ENCODE measurements around the gene DDI2.
"Not testable (repeated sequence)": the region's sequence is repeated elsewhere in the genome, so short reads cannot be mapped to it uniquely, and the experiment has no call there.

Gene DDI2

DNA sequence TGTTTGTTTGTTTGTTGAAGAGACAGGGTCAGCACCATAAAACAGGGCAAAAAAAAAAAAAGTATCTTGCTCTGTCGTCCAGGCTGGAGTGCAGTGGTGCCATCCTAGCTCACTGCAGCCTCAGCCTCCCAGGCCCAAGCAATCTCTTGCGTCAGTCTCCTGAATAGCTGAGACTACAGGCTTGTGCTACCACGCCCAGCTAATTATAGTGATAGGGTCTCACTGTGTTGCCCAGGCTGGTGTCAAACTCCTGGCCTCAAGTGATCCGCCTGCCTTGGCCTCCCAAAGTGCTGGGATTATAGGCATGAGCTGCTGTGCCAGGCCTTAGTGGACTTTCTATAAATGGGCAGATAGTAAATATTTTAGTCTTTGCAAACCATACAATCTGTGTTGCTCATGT, 19.2 kb downstream of the DDI2 start:
- no peak for DNase-seq (ENCODE audit: low read depth in 1 of 2, low spot score in 1 of 2)

DNA sequence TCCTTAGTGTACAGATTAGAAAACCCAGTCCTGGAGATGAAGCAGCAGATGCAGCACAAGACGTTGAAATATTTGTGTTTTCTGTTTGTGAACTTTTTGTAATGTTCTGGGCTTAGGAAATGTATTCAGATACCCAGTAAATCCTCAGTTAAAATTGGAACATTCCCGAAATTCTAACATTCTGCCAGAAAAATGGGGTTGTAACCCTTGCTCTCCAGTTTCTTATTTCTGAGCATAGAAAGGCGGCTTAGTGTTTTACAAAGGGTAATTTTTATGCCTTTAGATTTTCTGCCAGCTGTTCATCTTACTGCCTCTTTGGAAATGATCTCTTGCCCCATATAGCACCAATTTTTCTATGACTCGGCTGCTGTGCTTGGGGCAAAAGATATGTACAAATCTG, 20.6 kb downstream of the DDI2 start:
- DNase-seq (ENCODE audit: low read depth in 1 of 2, low spot score in 1 of 2): no peak

- no peak for DNase-seq (ENCODE audit: low read depth in 1 of 2, low spot score in 1 of 2)
Observed at GRCh38 chr1:15639262-15639661, 22.0 kb downstream of the DDI2 start.

GRCh38 chr1:15639931-15640330, 22.7 kb downstream of the DDI2 start:
- no peak for DNase-seq (ENCODE audit: low read depth in 1 of 2, low spot score in 1 of 2)

GRCh38 chr1:15640667-15641066, 23.4 kb downstream of the DDI2 start:
- DNase-seq (ENCODE audit: low read depth in 1 of 2, low spot score in 1 of 2): no peak

- DNase-seq (ENCODE audit: low read depth in 1 of 2, low spot score in 1 of 2): no peak
Observed at GRCh38 chr1:15649937-15650336, 32.7 kb downstream of the DDI2 start.

DNA sequence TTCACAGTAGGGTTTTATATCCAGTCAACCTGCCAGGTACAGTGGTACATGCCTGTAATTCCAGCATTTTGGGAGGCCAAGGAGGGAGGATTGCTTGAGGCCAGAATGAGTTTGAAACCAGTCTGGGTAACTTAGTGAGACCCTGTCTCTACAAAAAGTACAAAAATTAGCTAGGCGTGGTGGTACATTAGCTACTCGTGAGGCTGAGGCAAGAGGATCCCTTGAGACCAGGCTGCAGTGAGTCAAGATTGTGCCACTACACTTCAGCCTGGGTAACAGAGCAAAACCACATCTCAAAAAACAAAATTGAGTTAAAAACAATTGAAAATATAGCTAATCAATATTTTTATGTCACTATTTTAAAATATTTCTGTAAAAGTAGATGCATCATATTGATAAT, 33.2 kb downstream of the DDI2 start:
- DNase-seq (ENCODE audit: low read depth in 1 of 2, low spot score in 1 of 2): no peak

GRCh38 chr1:15652130-15652529, 34.9 kb downstream of the DDI2 start:
- DNase-seq (ENCODE audit: low read depth in 1 of 2, low spot score in 1 of 2): not testable (repeated sequence)

GRCh38 chr1:15654091-15654690, 36.9 kb downstream of the DDI2 start:
- DNase-seq (ENCODE audit: low read depth in 1 of 2, low spot score in 1 of 2): no peak

DNA sequence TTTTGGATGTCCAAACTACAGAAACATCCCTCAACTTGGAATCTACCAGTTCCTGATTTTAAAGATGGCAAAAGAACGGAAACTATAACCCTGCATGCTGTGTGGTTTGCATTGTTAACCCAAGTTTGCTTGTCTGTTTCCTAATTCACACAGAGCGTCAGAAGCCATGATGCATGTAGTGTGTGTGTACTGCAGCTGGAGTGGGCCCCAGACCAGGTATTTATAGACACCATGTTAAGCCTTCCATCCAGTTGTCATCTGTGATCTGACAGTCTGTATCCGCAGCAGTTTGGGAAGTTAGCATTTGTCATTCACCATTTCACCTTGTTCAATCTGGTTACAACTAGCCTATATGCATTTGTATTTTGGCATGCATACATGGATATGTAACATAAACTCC, 39.2 kb downstream of the DDI2 start:
- DNase-seq (ENCODE audit: low read depth in 1 of 2, low spot score in 1 of 2): no peak

- DNase-seq (ENCODE audit: low read depth in 1 of 2, low spot score in 1 of 2): no peak
Observed at GRCh38 chr1:15657021-15657420, 39.8 kb downstream of the DDI2 start.

GRCh38 chr1:15660151-15660550, 42.9 kb downstream of the DDI2 start:
- DNase-seq (ENCODE audit: low read depth in 1 of 2, low spot score in 1 of 2): no peak

DNA sequence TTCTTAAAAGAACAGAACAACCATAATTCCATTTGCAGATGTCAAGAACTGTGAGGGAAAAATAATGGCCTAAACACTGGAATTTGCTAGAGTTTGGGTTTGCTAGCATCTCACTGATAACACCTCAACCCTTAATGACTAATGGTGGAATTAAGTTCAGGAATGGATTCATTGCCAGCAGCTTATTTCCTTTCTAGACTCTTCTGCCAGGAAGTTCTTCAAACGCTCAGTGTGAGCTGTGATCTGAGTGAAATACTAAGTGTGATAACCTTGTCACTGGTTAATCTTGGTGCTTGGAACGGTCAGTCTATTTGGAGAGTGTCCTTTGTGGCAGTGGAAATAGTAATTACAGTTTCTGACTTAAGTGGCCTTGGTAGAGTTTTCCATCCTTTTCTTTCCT, 45.2 kb downstream of the DDI2 start:
- DNase-seq (ENCODE audit: low read depth in 1 of 2, low spot score in 1 of 2): no peak

- no peak for DNase-seq (ENCODE audit: low read depth in 1 of 2, low spot score in 1 of 2)
Observed at GRCh38 chr1:15663925-15664324, 46.7 kb downstream of the DDI2 start.

- DNase-seq (ENCODE audit: low read depth in 1 of 2, low spot score in 1 of 2): no peak
Observed at GRCh38 chr1:15667362-15667761, 50.1 kb downstream of the DDI2 start.

DNA sequence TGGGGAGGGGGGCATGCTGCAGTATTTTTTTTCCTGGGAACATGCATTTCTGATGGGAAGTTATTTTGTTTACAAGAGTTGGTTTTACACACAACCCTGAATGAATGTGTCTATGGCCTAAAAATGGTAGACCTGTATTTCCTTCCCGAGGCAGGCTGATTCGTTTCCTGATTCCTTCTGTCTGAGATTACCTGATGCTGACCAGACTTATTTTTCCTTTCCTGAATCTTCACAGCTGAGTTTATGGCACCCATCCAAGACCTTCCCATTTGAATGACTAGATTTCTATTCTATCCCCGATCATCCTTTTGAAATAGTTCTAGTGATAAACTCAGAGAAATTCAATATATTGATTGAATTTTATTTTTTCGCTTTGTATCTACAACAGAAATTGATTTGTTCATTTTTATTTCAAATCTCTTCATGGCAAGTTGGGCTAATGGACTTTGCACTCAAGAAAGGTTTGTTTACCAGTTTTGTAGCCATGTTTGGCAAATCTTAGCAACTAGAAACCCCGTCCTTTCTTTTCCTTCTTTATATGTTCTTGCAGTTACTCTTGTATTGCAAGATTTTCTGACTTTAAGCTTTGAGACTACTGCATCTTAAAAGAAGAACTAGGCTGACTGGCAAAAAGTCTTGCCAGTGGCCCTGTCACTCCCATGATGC, 51.0 kb downstream of the DDI2 start:
- no peak for DNase-seq (ENCODE audit: low read depth in 1 of 2, low spot score in 1 of 2)

GRCh38 chr1:15669074-15669473, 51.8 kb downstream of the DDI2 start:
- DNase-seq (ENCODE audit: low read depth in 1 of 2, low spot score in 1 of 2): no peak

- no peak for DNase-seq (ENCODE audit: low read depth in 1 of 2, low spot score in 1 of 2)
Observed at GRCh38 chr1:15669864-15670263, 52.6 kb downstream of the DDI2 start.

DNA sequence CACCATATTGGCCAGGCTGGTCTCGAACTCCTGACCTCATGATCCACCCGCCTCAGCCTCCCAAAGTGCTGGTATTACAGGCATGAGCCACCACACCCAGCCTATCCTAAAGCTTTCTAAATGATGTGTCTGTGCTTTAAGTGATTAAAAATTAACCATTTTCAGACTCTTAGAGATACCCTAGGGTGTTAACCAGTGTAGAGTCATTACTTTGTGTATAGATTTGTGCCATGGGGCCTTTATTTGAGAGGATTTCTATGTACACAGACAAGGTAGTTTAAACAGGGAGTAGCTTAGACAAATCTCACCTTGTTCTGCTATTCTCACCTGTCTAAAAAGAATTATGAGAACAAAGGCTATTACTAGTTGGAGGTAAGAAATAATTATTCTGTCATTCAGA, 54.2 kb downstream of the DDI2 start:
- DNase-seq (ENCODE audit: low read depth in 1 of 2, low spot score in 1 of 2): no peak

DNA sequence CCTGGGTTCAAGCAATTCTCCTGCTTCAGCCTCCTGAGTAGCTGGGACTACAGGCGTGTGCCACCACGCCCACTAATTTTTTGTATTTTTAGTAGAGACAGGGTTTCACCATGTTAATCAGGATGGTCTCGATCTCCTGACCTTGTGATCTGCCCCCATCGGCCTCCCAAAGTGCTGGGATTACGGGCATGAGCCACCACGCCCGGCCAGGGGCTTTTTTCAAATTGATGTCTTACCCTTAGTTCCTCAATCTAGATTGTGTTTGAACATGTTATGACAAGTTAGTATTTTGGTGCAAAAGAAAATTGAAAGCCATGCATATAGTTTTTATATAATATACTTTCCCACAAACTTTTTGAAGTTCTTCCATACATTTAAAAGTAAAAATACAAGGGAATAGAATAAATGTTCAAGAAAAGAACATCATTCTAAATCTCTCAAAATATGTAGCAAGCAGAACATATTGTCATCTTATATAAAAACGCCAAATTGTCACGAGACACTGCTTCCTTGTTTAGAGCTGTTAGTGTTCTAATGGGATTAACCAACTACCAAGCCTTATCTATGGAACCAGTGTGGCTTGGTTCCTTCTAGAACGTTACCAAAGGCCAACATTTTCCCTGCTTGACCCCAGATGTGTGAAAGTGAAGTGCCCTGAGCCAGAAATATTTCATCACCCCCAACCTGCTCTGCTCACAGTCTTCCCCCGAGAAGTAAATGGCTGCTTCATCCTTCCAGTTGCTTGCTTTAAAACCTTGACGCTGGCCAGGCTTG, 57.3 kb downstream of the DDI2 start:
- no peak for DNase-seq (ENCODE audit: low read depth in 1 of 2, low spot score in 1 of 2)

DNA sequence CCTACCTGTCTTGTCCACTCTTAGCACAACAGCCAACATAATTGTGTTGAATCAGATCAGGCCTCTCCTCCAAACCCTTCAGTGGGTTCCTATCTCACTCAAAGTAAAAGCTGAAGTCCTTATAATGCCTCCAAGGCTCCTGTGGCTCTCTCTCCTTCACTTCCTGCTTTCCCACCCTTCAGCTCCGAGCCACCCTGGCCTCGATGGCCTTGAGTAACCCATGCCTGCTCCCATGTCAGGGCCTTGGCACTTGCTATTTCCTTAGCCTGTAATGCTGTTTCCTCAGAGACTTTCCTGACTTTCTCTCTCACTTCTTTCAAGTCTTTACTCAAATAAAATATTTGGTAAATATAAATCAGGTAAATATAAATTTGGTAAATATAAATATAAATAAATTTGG, 58.8 kb downstream of the DDI2 start:
- no peak for DNase-seq (ENCODE audit: low read depth in 1 of 2, low spot score in 1 of 2)

Measured in stimulated activated CD4-positive, alpha-beta T cell treated with anti-CD3 and anti-CD28 coated beads, Interleukin-15, amount 100 ng/mL, for 1 hour (primary cell).